Spleen (tissue), 11 donors: ENCODE results near the gene VPS4B. TPM values are rescaled to one million over a fixed set of nuclear protein-coding genes. Genes with fewer than 3 reads are reported as not detected.
A peak's percentile ranks its signal among the peaks of the same experiment; 100 is the strongest.

ENCODE experiments used
- DNase-seq: peaks from one replicate; pipeline ENCODE4 v3.0.0-alpha.2; 2020
- H3K27ac ChIP-seq, 8 donors: fragments of 200-600 bp; sonication (generic) in 7 of 8; 1 replicate in 4 of 8; 2 replicates in 4 of 8; pipeline versions ENCODE4 v1.5.0 to v1.8.0; 2016 to 2021; ENCODE audit warnings: inconsistent platforms in 4 of 8, mild to moderate bottlenecking in 4 of 8, moderate library complexity in 1 of 8
- H3K27me3 ChIP-seq, 7 donors: fragments of 200-600 bp; sonication (generic) in 6 of 7; replicated peaks in 1 of 7; 1 replicate in 4 of 7; 2 replicates in 3 of 7; pipeline versions ENCODE4 v1.5.0 to v1.8.0; 2016 to 2021; ENCODE audit warnings: inconsistent platforms in 3 of 7, mild to moderate bottlenecking in 1 of 7
- H3K36me3 ChIP-seq, 6 donors: fragments of 200-600 bp; sonication (generic) in 5 of 6; 1 replicate in 4 of 6; 2 replicates in 2 of 6; pipeline versions ENCODE4 v1.5.0 to v1.8.0; 2016 to 2021; ENCODE audit warnings: inconsistent platforms in 2 of 6
- H3K4me1 ChIP-seq, 6 donors: fragments of 200-600 bp; sonication (generic) in 5 of 6; 1 replicate in 3 of 6; 2 replicates in 3 of 6; pipeline versions ENCODE4 v1.5.0 to v1.8.0; 2016 to 2021; ENCODE audit warnings: inconsistent platforms in 3 of 6
- H3K4me3 ChIP-seq, 8 donors: fragments of 200-600 bp; sonication (generic) in 7 of 8; 1 replicate in 4 of 8; 2 replicates in 4 of 8; pipeline versions ENCODE4 v1.5.0 to v1.8.0; 2016 to 2021; ENCODE audit warnings: inconsistent platforms in 4 of 8, mild to moderate bottlenecking in 4 of 8, moderate library complexity in 2 of 8
- H3K9me3 ChIP-seq, 8 donors: fragments of 200-600 bp; sonication (generic) in 7 of 8; 1 replicate in 4 of 8; 2 replicates in 4 of 8; pipeline versions ENCODE4 v1.5.0 to v1.8.0; 2016 to 2021; ENCODE audit warnings: inconsistent platforms in 4 of 8
- CTCF ChIP-seq, 11 experiments: fragments of 200-600 bp in 7 of 11; fragments of 450-650 bp in 4 of 11; sonication (generic) in 4 of 11; IDR thresholded peaks in 8 of 11; conservative IDR thresholded peaks in 3 of 11; 1 replicate in 7 of 11; 2 replicates in 4 of 11; pipeline versions ENCODE4 v1.4.0 to v1.8.0; 2016 to 2021; ENCODE audit warnings: antibody characterized with exemption in 11 of 11, inconsistent platforms in 4 of 11, mild to moderate bottlenecking in 1 of 11
- POLR2A ChIP-seq, 3 donors: fragments of 450-650 bp; IDR thresholded peaks; one replicate each; pipeline ENCODE4 v1.5.1; 2017; ENCODE audit warnings: antibody characterized with exemption in 3 of 3, mild to moderate bottlenecking in 1 of 3
- POLR2AphosphoS5 ChIP-seq, 3 donors: sonication (generic); formaldehyde crosslinking; IDR thresholded peaks; one replicate each; pipeline ENCODE4 v1.5.1; 2017; ENCODE audit warnings: antibody characterized with exemption in 3 of 3
- WGBS, 5 donors: extraction: QIAGEN DNeasy Blood & Tissue Kit in 3 of 5; methylation state at CpG; one replicate each; pipeline versions ENCODE4 v1.1.5 to v1.1.7; 2013 to 2018; 5-methylcytosine and 5-hydroxymethylcytosine counted together
- intact Hi-C: fragments of 100-400 bp; cut with DNase I; formaldehyde crosslinking; loops from one replicate; pipeline ENCODE4 v1.15.0; 2023; ENCODE audit warnings: low total_unique reads
- polyA plus RNA-seq, 3 donors: library from polyadenylated mRNA; stranded (reverse); fragments of 200-250 nt; gene quantifications; one replicate each; pipeline ENCODE4 v1.2.1, GENCODE V29; 2013
- total RNA-seq, 7 donors: library from RNA; depleted of rRNA in 3 of 7; stranded (reverse); fragments of >200 nt in 3 of 7; fragmentation: NEBNext Ultra II Directional in 4 of 7; extraction: Animal tissue kit (Norgen Biotek cat#: 25700) in 4 of 7; gene quantifications; one replicate each; pipeline versions ENCODE4 v1.1.0 to v1.2.1, GENCODE V29; 2016 to 2021
- donor health status: healthy with polysubstance abuse.
- donor health status: DM: no; HTN: no; CAD: no; lungs with moderate emphysema.
- donor health status: DM: no; HTN: no; CAD: no.
- donor health status: Bipolar disorder and iron deficiency.
- donor health status: healthy.
- donor health status: DM: no; HTN: no; CAD: no.
- donor health status: DM: yes; HTN: yes; CAD: no.

The VPS4B gene
- total and polyA plus RNA-seq, 10 donors: 11.1 to 69.4 (median 48.0) TPM

GRCh38 chr18:63427558-63427957 is 5.3 kb upstream of the VPS4B start:
- intact Hi-C loops: loop anchor here (10.0 kb wide), 1 partner anchor 63 kb away; the partner anchor contains the start of gene KDSR
- Histone ChIP-seq H3K4me3 (no peak overlapping the region), H3K36me3 (no peaks in the 10 kb centered on the region), H3K4me1 (peaks cover 4 to 10% (median 7%) of the 10 kb centered on the region in 6 donors), H3K27ac (no peak overlapping the region), H3K27me3 (peaks cover 0 to 8% (median 0%) of the 10 kb centered on the region in 7 donors), H3K9me3 (no peaks in the 10 kb centered on the region)
- WGBS, 5 donors: 72 to 93% (median 84%) methylated on average over 4 of the region's 4 CpGs
- TF ChIP-seq POLR2A (IDR thresholded peaks at IDR 0.05) (no peak), POLR2AphosphoS5 (IDR thresholded peaks at IDR 0.05) (no peak), CTCF (IDR thresholded peaks at IDR 0.05 in 8 of 11, conservative IDR thresholded peaks at IDR 0.05 in 3 of 11) (no peak)
- DNase-seq: no peak

GRCh38 chr18:63422864-63423304 is 608 bp upstream of the VPS4B start:
- H3K27me3 ChIP-seq: peaks cover 0 to under 1% (median 0%) of the 10 kb centered on the region in 7 donors
- H3K27ac ChIP-seq: peak overlapping the region; percentile 90 to 97 (median 95)
- H3K4me1 ChIP-seq: peaks cover 8 to 50% (median 45%) of the 10 kb centered on the region in 6 donors
- intact Hi-C loops: loop anchor here (10.0 kb wide), 1 partner anchor 58 kb away; the partner anchor contains the start of gene KDSR
- H3K36me3 ChIP-seq: peaks cover 0 to 30% (median 8%) of the 10 kb centered on the region in 6 donors
- DNase-seq: peak; percentile 92
- TF ChIP-seq POLR2A (IDR thresholded peaks at IDR 0.05) (no peak), POLR2AphosphoS5 (IDR thresholded peaks at IDR 0.05) (no peak), CTCF (IDR thresholded peaks at IDR 0.05 in 8 of 11, conservative IDR thresholded peaks at IDR 0.05 in 3 of 11) (no peak)
- no peaks in the 10 kb centered on the region for H3K9me3 ChIP-seq
- 2 to 3% (median 3%) methylated on average over 23 to 26 of the region's 26 CpGs for WGBS, 5 donors
- peak overlapping the region; percentile 64 to 90 (median 82) for H3K4me3 ChIP-seq

GRCh38 chr18:63421514-63421913 is 762 bp downstream of the VPS4B start:
- H3K36me3 ChIP-seq: peaks cover 0 to 44% (median 14%) of the 10 kb centered on the region in 6 donors
- 14 to 20% (median 16%) methylated on average over 6 of the region's 6 CpGs for WGBS, 5 donors
- DNase-seq: no peak
- TF ChIP-seq CTCF (IDR thresholded peaks at IDR 0.05 in 8 of 11, conservative IDR thresholded peaks at IDR 0.05 in 3 of 11) (no peak), POLR2AphosphoS5 (IDR thresholded peaks at IDR 0.05) (no peak), POLR2A (IDR thresholded peaks at IDR 0.05) (no peak)
- H3K4me1 ChIP-seq: peaks cover 8 to 64% (median 48%) of the 10 kb centered on the region in 6 donors
- intact Hi-C loops: loop anchor here (10.0 kb wide), 1 partner anchor 57 kb away; the partner anchor contains the start of gene KDSR
- H3K9me3 ChIP-seq: no peaks in the 10 kb centered on the region
- peak overlapping the region; percentile 90 to 97 (median 95) for H3K27ac ChIP-seq
- H3K27me3 ChIP-seq: no peaks in the 10 kb centered on the region
- peak overlapping the region; percentile 64 to 90 (median 82) for H3K4me3 ChIP-seq

GRCh38 chr18:63412953-63413352 is 9.3 kb downstream of the VPS4B start:
- 71 to 96% (median 74%) methylated on average over 4 of the region's 4 CpGs for WGBS, 5 donors
- H3K27ac ChIP-seq: no peak overlapping the region
- no peak overlapping the region for H3K4me3 ChIP-seq
- no peaks in the 10 kb centered on the region for H3K9me3 ChIP-seq
- H3K36me3 ChIP-seq: peaks cover 0 to 96% (median 59%) of the 10 kb centered on the region in 6 donors
- intact Hi-C loops: no loop called here
- peaks cover 0 to 66% (median 7%) of the 10 kb centered on the region in 6 donors for H3K4me1 ChIP-seq
- TF ChIP-seq POLR2AphosphoS5 (IDR thresholded peaks at IDR 0.05): no peak
- TF ChIP-seq POLR2A (IDR thresholded peaks at IDR 0.05): no peak
- no peak for TF ChIP-seq CTCF (IDR thresholded peaks at IDR 0.05 in 8 of 11, conservative IDR thresholded peaks at IDR 0.05 in 3 of 11)
- H3K27me3 ChIP-seq: no peaks in the 10 kb centered on the region
- no peak for DNase-seq
